Naive thymus-derived CD4-positive, alpha-beta T cell (primary cell): ENCODE measurements around the gene PCBP3. TPM values are rescaled to one million over a fixed set of nuclear protein-coding genes. Genes with fewer than 3 reads are reported as not detected.
A peak's percentile ranks its signal among the peaks of the same experiment; 100 is the strongest.

Experiments
- ATAC-seq: fragments of 150-1000 bp; cut with Tn5 transposase; 2 replicates; pipeline ENCODE4 v1.10.0; 2021; ENCODE audit warnings: mild to moderate bottlenecking, moderate library complexity
- CTCF ChIA-PET: fragments of 350-600 bp; sonication (Branson Sonifier 250); formaldehyde crosslinking; loops from one replicate; lab custom pipeline; 2021; ENCODE audit warnings: antibody characterized with exemption; lab: Charles Lee
- POLR2A ChIA-PET: fragments of 350-600 bp; sonication (Branson Sonifier 250); formaldehyde crosslinking; loops from one replicate; lab custom pipeline; 2021; ENCODE audit warnings: antibody characterized with exemption, inconsistent platforms; lab: Charles Lee
- DNase-seq, 9 donors: peaks; one replicate each; pipeline versions ENCODE4 v3.0.0 to v3.0.0-alpha.2; 2020 to 2022; ENCODE audit warnings: mixed read lengths in 1 of 9
- H3K27ac ChIP-seq: one replicate; pipeline ENCODE4 v1.7.0; 2013; ENCODE audit warnings: mild to moderate bottlenecking, low read depth, low read length, moderate library complexity
- H3K27me3 ChIP-seq, 2 donors: one replicate each; pipeline ENCODE4 v1.7.0; 2013; ENCODE audit warnings: low read length in 2 of 2, mild to moderate bottlenecking in 2 of 2, moderate library complexity in 2 of 2; ENCODE audit not compliant: control insufficient read depth in 2 of 2, insufficient read depth in 2 of 2
- H3K36me3 ChIP-seq, 3 experiments: 1 replicate in 2 of 3; 2 replicates in 1 of 3; pipeline ENCODE4 v1.7.0; 2013; ENCODE audit warnings: low read length in 3 of 3, mild to moderate bottlenecking in 3 of 3, moderate library complexity in 1 of 3; ENCODE audit not compliant: insufficient read depth in 3 of 3, control insufficient read depth in 2 of 3
- H3K4me1 ChIP-seq, 2 donors: one replicate each; pipeline ENCODE4 v1.7.0; 2013; ENCODE audit warnings: low read length in 2 of 2, mild to moderate bottlenecking in 2 of 2, moderate library complexity in 1 of 2; ENCODE audit not compliant: control insufficient read depth in 2 of 2, insufficient read depth in 2 of 2
- H3K4me3 ChIP-seq: 2 replicates; pipeline ENCODE4 v1.7.0; 2013; ENCODE audit warnings: mild to moderate bottlenecking, low read length
- H3K9me3 ChIP-seq, 3 experiments: 1 replicate in 2 of 3; 2 replicates in 1 of 3; pipeline ENCODE4 v1.7.0; 2013; ENCODE audit warnings: low read length in 3 of 3; ENCODE audit not compliant: control insufficient read depth in 2 of 3
- H3K27ac Mint-ChIP-seq, 9 donors: one replicate each; pipeline ENCODE4 v1.8.0; 2020 to 2022; ENCODE audit warnings: mixed read lengths in 9 of 9, mild to moderate bottlenecking in 8 of 9, moderate library complexity in 5 of 9, inconsistent platforms in 2 of 9
- H3K27me3 Mint-ChIP-seq, 5 donors: one replicate each; pipeline ENCODE4 v1.8.0; 2021 to 2022; ENCODE audit warnings: mixed read lengths in 5 of 5, mild to moderate bottlenecking in 1 of 5
- H3K36me3 Mint-ChIP-seq, 5 donors: one replicate each; pipeline ENCODE4 v1.8.0; 2020 to 2022; ENCODE audit warnings: mixed read lengths in 5 of 5, mild to moderate bottlenecking in 3 of 5, inconsistent platforms in 1 of 5
- H3K4me1 Mint-ChIP-seq, 7 donors: one replicate each; pipeline ENCODE4 v1.8.0; 2020 to 2022; ENCODE audit warnings: mixed read lengths in 7 of 7, mild to moderate bottlenecking in 3 of 7, inconsistent platforms in 1 of 7
- H3K4me3 Mint-ChIP-seq, 10 donors: one replicate each; pipeline ENCODE4 v1.8.0; 2020 to 2022; ENCODE audit warnings: mild to moderate bottlenecking in 10 of 10, mixed read lengths in 10 of 10, moderate library complexity in 6 of 10, inconsistent platforms in 2 of 10
- H3K9me3 Mint-ChIP-seq, 11 donors: one replicate each; pipeline ENCODE4 v1.8.0; 2020 to 2022; ENCODE audit warnings: mixed read lengths in 11 of 11, mild to moderate bottlenecking in 4 of 11, inconsistent platforms in 1 of 11, moderate library complexity in 1 of 11
- intact Hi-C, 2 donors: fragments of 100-400 bp; cut with micrococcal nuclease; formaldehyde crosslinking; loops; one replicate each; pipeline ENCODE4 v1.15.1; 2023
- polyA plus RNA-seq, 2 donors: library from polyadenylated mRNA; unstranded; fragments of 300-500 nt; fragmentation: Illumina TruSeq; gene quantifications; one replicate each; pipeline ENCODE4 v1.2.3, GENCODE V29; 2021
- total RNA-seq, 6 experiments: library from RNA in 5 of 6; stranded (reverse) in 5 of 6; gene quantifications; 1 replicate in 5 of 6; 2 replicates in 1 of 6; pipeline ENCODE4 v1.2.3 and lab custom pipeline; 2021 to 2026

PCBP3 gene
- total and polyA plus RNA-seq, 7 experiments from 2014 or later = 1.2 to 5.2 (median 1.6) TPM

DNA sequence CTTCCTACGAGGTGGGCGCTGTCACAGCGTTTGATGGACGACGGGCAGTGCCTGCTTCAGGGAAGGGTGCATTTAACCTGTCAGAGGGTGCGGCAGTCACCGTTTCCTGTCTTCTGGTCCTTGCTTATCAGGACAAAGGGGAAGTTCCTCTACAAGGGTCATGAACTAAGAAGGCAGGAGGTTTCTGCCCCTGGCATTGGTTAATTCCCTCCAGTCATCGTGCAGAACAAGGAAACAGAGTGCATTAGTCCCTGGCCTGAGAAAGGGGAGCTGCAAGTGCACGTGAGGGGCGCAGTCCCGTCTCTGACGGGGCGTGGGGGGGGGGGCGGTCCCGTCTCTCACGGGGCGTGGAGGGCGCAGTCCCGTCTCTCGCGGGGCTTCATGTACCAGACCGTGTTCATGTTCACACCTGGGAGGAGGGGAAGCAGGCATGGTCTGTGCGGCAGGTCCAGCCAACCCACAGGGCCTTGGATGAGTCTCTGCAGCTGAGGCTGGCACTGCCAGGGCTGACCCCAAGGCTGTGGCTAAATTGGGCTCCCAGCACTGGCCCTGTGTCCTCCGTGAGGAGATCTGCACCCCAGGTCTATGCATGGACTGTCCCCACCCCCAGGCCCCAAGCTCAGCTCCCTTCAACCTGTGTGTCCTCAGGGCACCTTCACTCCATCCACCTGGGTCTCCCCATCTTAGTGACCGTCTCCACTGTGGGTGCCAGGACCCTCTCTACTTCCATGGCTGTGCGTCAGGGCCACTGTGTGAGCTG is 248.8 kb downstream of the PCBP3 start:
- Histone ChIP-seq H3K27me3 (no peaks in the 10 kb centered on the region), H3K36me3 (no peaks in the 10 kb centered on the region), H3K27ac (no peak overlapping the region), H3K4me3 (no peak overlapping the region), H3K9me3 (no peaks in the 10 kb centered on the region), H3K4me1 (peaks cover 26 to 57% of the 10 kb centered on the region in 2 donors)
- Mint-ChIP-seq H3K36me3 (no peaks in the 10 kb centered on the region), H3K9me3 (no peaks in the 10 kb centered on the region), H3K27ac (peak overlapping the region; percentile 3 to 89 (median 78)), H3K27me3 (peaks cover 0 to 17% (median 0%) of the 10 kb centered on the region in 5 donors), H3K4me1 (peaks cover 30 to 67% (median 66%) of the 10 kb centered on the region in 7 donors), H3K4me3 (peak overlapping the region; percentile 13 to 81 (median 74))
- ChIA-PET CTCF (interaction anchor here (0.6 to 1.3 kb wide), 2 partner anchors 12 to 30 kb away, joined by 3 read pairs; no protein-coding TSS in a partner anchor), POLR2A (no interaction called here)
- intact Hi-C loops = loop anchor here in 1 of 2 donors (1.0 to 2.0 kb wide), 2 partner anchors 30 to 1018 kb away; no protein-coding TSS in a partner anchor
- DNase-seq = peak in 4 of 9 donors; percentile 18 to 40 (median 26)
- ATAC-seq = peak; percentile 81

DNA sequence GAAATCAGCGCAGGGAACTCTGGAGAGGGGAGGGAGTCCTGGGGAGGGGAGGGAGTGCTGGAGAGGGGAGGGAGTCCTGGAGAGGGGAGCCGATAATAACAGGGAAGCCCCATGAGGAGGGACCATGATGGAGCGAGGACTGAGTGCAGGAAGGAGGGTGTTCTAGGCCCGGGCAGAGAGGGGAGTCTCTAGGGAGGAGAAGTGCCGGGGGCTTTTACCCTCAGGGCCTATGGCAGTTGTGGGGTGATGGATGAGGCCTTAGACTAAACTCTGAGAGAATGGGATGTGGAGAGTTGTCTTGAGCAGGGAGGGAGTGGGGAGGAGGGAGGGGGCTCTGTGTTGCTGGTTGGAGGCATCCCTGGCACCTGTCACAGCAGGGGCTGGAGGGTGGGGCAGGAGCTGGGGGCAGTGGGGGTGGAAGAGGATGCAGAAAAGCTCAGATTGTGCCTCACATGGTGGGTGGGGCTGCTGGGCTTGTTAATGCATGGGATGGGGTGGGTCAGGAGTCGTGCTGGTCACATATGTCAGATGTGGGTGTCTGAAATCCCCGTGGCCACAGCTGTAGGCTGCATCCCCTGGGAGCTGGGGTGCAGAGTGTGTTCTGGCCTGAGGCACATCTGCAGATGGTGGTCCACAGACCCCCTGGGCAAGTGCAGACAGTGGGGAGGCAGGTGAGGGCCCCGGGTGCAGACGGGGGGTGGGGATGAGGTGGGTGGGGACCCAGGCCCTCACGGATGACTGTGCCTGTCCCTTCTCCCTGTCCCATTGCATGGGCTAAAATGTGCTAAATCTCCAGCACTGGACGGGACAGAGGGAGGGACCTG is 249.6 kb downstream of the PCBP3 start:
- Mint-ChIP-seq H3K27ac (peak overlapping the region in 3 of 9 donors; percentile 13 to 84 (median 75)), H3K4me1 (peaks cover 27 to 59% (median 58%) of the 10 kb centered on the region in 7 donors)

DNA sequence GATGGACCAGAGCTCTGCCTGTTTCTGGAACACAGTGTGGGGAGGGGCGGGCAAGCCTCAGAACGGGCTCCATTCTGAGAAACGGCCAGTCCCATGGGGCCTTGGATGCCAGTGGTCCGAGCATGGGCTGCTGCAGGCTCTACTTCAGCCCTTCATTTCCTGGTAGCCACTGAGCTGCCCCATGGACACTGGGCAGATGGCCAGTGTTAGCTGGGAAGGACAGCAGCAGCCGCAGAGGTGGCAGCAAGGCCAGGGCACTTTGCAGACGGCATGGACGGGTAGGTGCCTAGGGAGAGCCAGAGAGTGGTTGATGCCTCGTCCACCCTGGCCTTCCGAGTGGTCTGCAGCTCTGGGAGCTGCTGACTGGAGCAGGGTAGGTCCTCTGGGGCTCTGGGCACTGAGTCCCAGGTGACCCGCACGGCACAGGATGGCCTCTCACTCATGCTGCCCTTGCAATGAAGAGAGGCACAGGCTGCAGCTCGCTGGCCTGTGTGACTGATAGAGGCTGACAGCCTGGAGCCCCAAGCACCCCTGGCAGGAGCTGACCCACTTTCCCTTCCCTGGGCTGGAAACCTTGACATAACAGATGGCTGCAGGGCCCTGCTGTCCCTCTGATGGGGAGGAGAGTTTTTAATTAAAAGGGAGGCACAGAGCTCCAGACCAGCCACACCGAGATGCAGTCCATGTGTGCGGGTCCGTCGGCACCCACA is 250.4 kb downstream of the PCBP3 start:
- Histone ChIP-seq H3K27ac (no peak overlapping the region), H3K4me3 (no peak overlapping the region), H3K9me3 (no peaks in the 10 kb centered on the region), H3K27me3 (no peaks in the 10 kb centered on the region), H3K4me1 (peaks cover 15 to 42% of the 10 kb centered on the region in 2 donors), H3K36me3 (no peaks in the 10 kb centered on the region)
- Mint-ChIP-seq H3K27ac (peak overlapping the region in 3 of 9 donors; percentile 28 to 78 (median 66)), H3K9me3 (no peaks in the 10 kb centered on the region), H3K27me3 (peaks cover 0 to 17% (median 0%) of the 10 kb centered on the region in 5 donors), H3K4me3 (peak overlapping the region in 1 of 10 donors; percentile 81), H3K4me1 (peaks cover 21 to 52% (median 50%) of the 10 kb centered on the region in 7 donors), H3K36me3 (no peaks in the 10 kb centered on the region)
- POLR2A ChIA-PET = no interaction called here
- no peak for DNase-seq
- intact Hi-C loops = loop anchor here in 1 of 2 donors (2.0 kb wide), 1 partner anchor 29 kb away; no protein-coding TSS in a partner anchor
- CTCF ChIA-PET = no interaction called here
- no peak for ATAC-seq

More for the DNA sequence above, 249.6 kb downstream of the PCBP3 start:
- CTCF ChIA-PET = interaction anchor here (0.6 to 1.3 kb wide), 2 partner anchors 13 to 29 kb away, joined by 3 read pairs; no protein-coding TSS in a partner anchor
- no peak for DNase-seq
- H3K27ac ChIP-seq = no peak overlapping the region
- peaks cover 0 to 17% (median 0%) of the 10 kb centered on the region in 5 donors for H3K27me3 Mint-ChIP-seq
- H3K4me3 ChIP-seq = no peak overlapping the region
- H3K9me3 Mint-ChIP-seq = no peaks in the 10 kb centered on the region
- no peaks in the 10 kb centered on the region for H3K9me3 ChIP-seq
- H3K36me3 ChIP-seq = no peaks in the 10 kb centered on the region
- H3K4me1 ChIP-seq = peaks cover 19 to 49% of the 10 kb centered on the region in 2 donors
- ATAC-seq = no peak
- intact Hi-C loops = loop anchor here in 1 of 2 donors (1.0 to 2.0 kb wide), 2 partner anchors 30 to 1019 kb away; no protein-coding TSS in a partner anchor
- H3K4me3 Mint-ChIP-seq = peak overlapping the region in 5 of 10 donors; percentile 14 to 81 (median 52)
- POLR2A ChIA-PET = no interaction called here
- H3K36me3 Mint-ChIP-seq = no peaks in the 10 kb centered on the region
- no peaks in the 10 kb centered on the region for H3K27me3 ChIP-seq

DNA sequence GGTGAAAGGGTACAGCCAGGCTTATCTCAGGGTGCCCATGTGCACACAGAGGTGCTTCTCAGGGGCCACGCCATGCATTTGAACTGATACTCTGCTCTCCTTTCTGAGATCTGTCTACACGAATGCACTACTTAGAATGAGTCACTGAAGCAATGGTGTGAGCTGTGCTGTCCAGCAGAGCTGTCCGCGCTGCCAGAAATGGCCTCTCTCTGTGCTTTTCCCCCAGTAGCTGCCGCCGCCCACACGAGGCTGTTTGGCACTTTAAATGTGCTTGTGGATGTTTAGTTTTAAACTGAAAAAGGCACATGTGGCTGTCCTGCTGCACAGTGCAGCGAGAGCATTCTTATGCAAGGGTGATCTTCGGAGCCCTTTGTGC is 250.9 kb downstream of the PCBP3 start:
- intact Hi-C loops = no loop called here
- Mint-ChIP-seq H3K27ac (peak overlapping the region in 3 of 9 donors; percentile 28 to 78 (median 66)), H3K27me3 (peaks cover 0 to 17% (median 0%) of the 10 kb centered on the region in 5 donors), H3K4me3 (peak overlapping the region in 1 of 10 donors; percentile 31), H3K4me1 (peaks cover 16 to 46% (median 45%) of the 10 kb centered on the region in 7 donors), H3K36me3 (no peaks in the 10 kb centered on the region), H3K9me3 (no peaks in the 10 kb centered on the region)
- ChIA-PET POLR2A (no interaction called here), CTCF (no interaction called here)
- ATAC-seq (no peak), DNase-seq (no peak)
- Histone ChIP-seq H3K36me3 (no peaks in the 10 kb centered on the region), H3K4me3 (no peak overlapping the region), H3K4me1 (peaks cover 14 to 36% of the 10 kb centered on the region in 2 donors), H3K27me3 (no peaks in the 10 kb centered on the region), H3K9me3 (no peaks in the 10 kb centered on the region), H3K27ac (no peak overlapping the region)

DNA sequence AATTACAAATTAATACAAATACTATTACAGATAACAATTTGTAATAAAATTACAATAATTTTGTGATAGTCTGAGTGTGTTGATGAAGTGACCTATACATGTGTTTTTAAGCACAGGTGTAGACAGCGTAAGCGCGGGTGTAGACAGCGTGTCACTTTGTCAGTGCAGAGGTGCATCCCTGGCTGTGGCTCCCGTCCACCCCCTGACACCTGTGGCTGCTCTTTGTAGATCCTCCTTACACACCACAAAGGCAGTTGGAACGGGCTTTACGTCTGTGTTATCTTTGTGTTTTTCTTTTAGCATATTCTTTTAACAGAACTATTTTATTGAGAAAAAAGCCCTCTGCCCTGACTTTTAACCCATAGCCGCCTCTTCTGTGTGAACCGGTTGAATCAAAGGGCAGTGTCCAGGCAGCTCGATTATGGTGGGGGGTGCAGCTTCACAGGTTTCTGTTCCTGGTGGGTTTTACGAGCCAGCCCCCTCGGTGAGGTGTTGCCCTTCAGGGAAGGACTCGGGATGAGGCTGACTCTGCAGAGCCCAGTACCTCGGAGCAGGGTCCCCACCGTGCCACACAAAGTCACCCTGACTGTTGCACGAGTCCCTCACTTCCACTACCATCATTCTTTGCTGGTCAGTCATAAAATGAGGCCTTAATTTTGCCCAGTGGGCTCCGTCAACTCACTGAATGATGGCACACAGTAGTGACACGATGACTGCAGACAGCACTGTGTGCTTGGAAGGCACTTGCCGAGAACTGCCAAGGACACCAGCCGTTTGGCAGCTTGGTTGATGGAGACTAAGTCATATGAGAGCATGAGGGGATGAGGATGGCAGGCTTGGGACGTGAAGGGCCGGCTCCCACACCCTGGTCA is 251.6 kb downstream of the PCBP3 start:
- no peak overlapping the region for H3K27ac ChIP-seq
- no peaks in the 10 kb centered on the region for H3K9me3 ChIP-seq
- ChIA-PET CTCF (no interaction called here), POLR2A (no interaction called here)
- no peak overlapping the region for H3K4me3 ChIP-seq
- H3K27me3 Mint-ChIP-seq = peaks cover 0 to 12% (median 0%) of the 10 kb centered on the region in 5 donors
- no peak for DNase-seq
- H3K27ac Mint-ChIP-seq = peak overlapping the region in 1 of 9 donors; percentile 60
- intact Hi-C loops = no loop called here
- H3K27me3 ChIP-seq = no peaks in the 10 kb centered on the region
- H3K36me3 Mint-ChIP-seq = no peaks in the 10 kb centered on the region
- H3K4me3 Mint-ChIP-seq = no peak overlapping the region
- peaks cover 16 to 39% (median 38%) of the 10 kb centered on the region in 7 donors for H3K4me1 Mint-ChIP-seq
- H3K9me3 Mint-ChIP-seq = no peaks in the 10 kb centered on the region
- H3K4me1 ChIP-seq = peaks cover 11 to 29% of the 10 kb centered on the region in 2 donors
- no peak for ATAC-seq
- no peaks in the 10 kb centered on the region for H3K36me3 ChIP-seq
